Skeletal muscle satellite cell (primary cell): Measurements from ENCODE around the gene CSTPP1.

ENCODE experiments used
- H3K27me3 ChIP-seq: 2 replicates; pipeline ENCODE4 v1.7.0; 2013; ENCODE audit warnings: low read length; ENCODE audit not compliant: control insufficient read depth, insufficient read depth
- H3K36me3 ChIP-seq: 2 replicates; pipeline ENCODE4 v1.7.0; 2013; ENCODE audit warnings: mild to moderate bottlenecking, control low read depth, low read length; ENCODE audit not compliant: insufficient read depth
- H3K4me1 ChIP-seq: 2 replicates; pipeline ENCODE4 v1.7.0; 2013; ENCODE audit warnings: low read length; ENCODE audit not compliant: control insufficient read depth, insufficient read depth
- H3K4me2 ChIP-seq: 2 replicates; pipeline ENCODE4 v1.7.0; 2013; ENCODE audit warnings: mild to moderate bottlenecking, low read length
- H3K4me3 ChIP-seq: 2 replicates; pipeline ENCODE4 v1.7.0; 2013; ENCODE audit warnings: low read length
- H3K9ac ChIP-seq: 2 replicates; pipeline ENCODE4 v1.7.0; 2013; ENCODE audit warnings: mild to moderate bottlenecking, low read depth, low read length, moderate library complexity
- H3K9me3 ChIP-seq: replicated peaks from 2 replicates; pipeline ENCODE4 v1.7.0; 2013; ENCODE audit warnings: mild to moderate bottlenecking, control low read depth, low read length

The CSTPP1 gene

DNA sequence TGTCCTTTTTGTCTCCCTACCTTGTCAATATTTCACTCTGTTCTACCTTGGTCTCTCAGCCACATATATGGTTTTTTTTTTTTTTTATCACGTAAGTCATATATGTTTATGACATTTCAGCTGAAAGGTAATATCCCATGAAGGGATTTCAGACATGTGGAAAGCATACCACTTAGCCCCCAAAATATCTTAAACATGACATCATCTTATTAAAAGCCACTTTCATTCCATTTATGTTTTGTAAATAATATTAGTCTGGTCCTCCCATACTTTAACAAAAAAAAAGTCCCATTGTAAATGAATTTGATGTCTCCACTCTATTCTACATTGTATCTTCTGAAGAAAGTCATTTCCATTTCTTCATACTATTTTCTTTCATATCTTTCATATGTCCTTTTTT lies 85.4 kb downstream of the CSTPP1 start:
- H3K9me3 ChIP-seq: no peaks in the 10 kb centered on the region
- no peak overlapping the region for H3K4me2 ChIP-seq
- H3K27me3 ChIP-seq: no peaks in the 10 kb centered on the region
- H3K9ac ChIP-seq: no peak overlapping the region
- no peak overlapping the region for H3K4me3 ChIP-seq
- no peaks in the 10 kb centered on the region for H3K4me1 ChIP-seq
- no peaks in the 10 kb centered on the region for H3K36me3 ChIP-seq

DNA sequence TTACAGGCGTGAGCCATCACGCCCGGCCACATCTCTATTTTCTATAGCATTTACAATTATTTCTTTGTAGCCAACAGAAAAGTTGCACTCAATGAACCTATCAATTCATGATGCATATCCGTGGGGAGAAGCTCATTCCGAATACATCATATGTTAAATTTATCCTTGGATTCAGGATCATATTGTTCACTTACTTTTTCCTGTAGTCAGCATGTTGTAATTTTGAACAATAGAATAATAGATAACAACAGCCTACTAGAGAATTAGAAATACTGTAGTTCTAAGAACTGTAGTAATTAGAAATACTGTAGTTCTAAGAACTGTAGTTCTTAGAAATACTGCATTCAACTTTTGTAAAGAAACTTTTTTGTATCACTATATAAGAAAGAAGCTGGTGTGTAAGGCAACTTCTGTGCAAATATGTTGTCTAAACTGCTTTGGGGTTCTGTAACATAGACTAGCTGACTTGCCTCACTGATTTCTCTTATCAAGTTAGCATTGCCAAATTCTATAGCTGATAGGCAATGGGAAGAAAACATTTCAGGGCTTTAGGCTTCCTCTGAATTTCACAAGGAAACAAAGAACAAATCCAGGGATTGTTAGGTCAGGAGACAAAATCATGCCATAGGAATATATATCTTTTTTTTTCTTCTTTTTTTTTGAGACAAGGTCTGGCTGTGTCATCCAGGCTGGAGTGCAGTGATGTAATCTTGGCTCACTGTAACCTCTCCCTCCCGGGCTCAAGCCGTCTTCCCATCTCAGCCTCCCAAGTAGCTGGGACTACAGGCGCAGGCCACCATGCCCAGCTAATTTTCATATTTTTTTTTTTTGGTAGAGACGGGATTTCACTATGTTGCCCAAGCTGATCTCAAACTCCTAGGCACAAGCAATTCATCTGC lies 91.9 kb downstream of the CSTPP1 start:
- Histone ChIP-seq H3K9ac (no peak overlapping the region), H3K36me3 (no peaks in the 10 kb centered on the region), H3K9me3 (no peaks in the 10 kb centered on the region), H3K4me3 (no peak overlapping the region), H3K4me1 (no peaks in the 10 kb centered on the region), H3K27me3 (no peaks in the 10 kb centered on the region), H3K4me2 (no peak overlapping the region)

- Histone ChIP-seq H3K4me3 (no peak overlapping the region), H3K27me3 (no peaks in the 10 kb centered on the region), H3K36me3 (no peaks in the 10 kb centered on the region), H3K9me3 (no peaks in the 10 kb centered on the region), H3K4me2 (no peak overlapping the region), H3K4me1 (no peaks in the 10 kb centered on the region), H3K9ac (no peak overlapping the region)
Measured at GRCh38 chr11:47033439-47033838, 96.9 kb downstream of the CSTPP1 start.

GRCh38 chr11:47034091-47034490 lies 97.5 kb downstream of the CSTPP1 start:
- no peak overlapping the region for H3K4me2 ChIP-seq
- H3K4me3 ChIP-seq: no peak overlapping the region
- no peaks in the 10 kb centered on the region for H3K9me3 ChIP-seq
- H3K4me1 ChIP-seq: no peaks in the 10 kb centered on the region
- no peaks in the 10 kb centered on the region for H3K27me3 ChIP-seq
- no peak overlapping the region for H3K9ac ChIP-seq
- no peaks in the 10 kb centered on the region for H3K36me3 ChIP-seq

DNA sequence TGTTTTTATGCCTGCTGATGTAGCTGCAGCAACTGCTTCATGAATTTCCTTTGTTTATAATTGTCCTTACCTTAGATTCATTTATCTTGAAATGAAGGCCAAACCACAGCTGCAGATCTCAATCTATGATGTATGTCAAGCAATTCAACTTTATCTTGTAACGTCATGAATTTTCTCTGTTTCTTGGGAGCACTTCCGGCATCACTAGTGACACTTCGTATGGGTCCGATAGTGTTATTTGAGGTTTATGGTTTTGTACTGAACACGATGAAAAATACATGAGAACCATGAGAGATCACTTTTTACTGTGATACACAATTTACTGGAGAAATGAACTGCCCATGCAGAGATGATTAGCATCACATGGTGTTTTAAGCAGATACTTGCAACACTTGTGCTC lies 98.5 kb downstream of the CSTPP1 start:
- no peaks in the 10 kb centered on the region for H3K27me3 ChIP-seq
- H3K9ac ChIP-seq: no peak overlapping the region
- H3K4me3 ChIP-seq: no peak overlapping the region
- no peak overlapping the region for H3K4me2 ChIP-seq
- H3K36me3 ChIP-seq: no peaks in the 10 kb centered on the region
- no peaks in the 10 kb centered on the region for H3K9me3 ChIP-seq
- H3K4me1 ChIP-seq: no peaks in the 10 kb centered on the region

GRCh38 chr11:47044119-47044518 lies 107.6 kb downstream of the CSTPP1 start:
- Histone ChIP-seq H3K9me3 (no peaks in the 10 kb centered on the region), H3K4me1 (no peaks in the 10 kb centered on the region), H3K9ac (no peak overlapping the region), H3K27me3 (no peaks in the 10 kb centered on the region), H3K4me3 (no peak overlapping the region), H3K4me2 (no peak overlapping the region), H3K36me3 (no peaks in the 10 kb centered on the region)

GRCh38 chr11:47047972-47048371 lies 111.4 kb downstream of the CSTPP1 start:
- H3K4me1 ChIP-seq: no peaks in the 10 kb centered on the region
- no peaks in the 10 kb centered on the region for H3K36me3 ChIP-seq
- no peak overlapping the region for H3K4me3 ChIP-seq

GRCh38 chr11:47050284-47050683 lies 113.7 kb downstream of the CSTPP1 start:
- no peak overlapping the region for H3K4me3 ChIP-seq
- no peaks in the 10 kb centered on the region for H3K4me1 ChIP-seq
- H3K27me3 ChIP-seq: no peaks in the 10 kb centered on the region
- H3K36me3 ChIP-seq: no peaks in the 10 kb centered on the region
- no peak overlapping the region for H3K9ac ChIP-seq
- H3K4me2 ChIP-seq: no peak overlapping the region
- H3K9me3 ChIP-seq: no peaks in the 10 kb centered on the region

More at GRCh38 chr11:47047972-47048371, 111.4 kb downstream of the CSTPP1 start:
- H3K9ac ChIP-seq: no peak overlapping the region
- H3K9me3 ChIP-seq: no peaks in the 10 kb centered on the region
- no peak overlapping the region for H3K4me2 ChIP-seq
- H3K27me3 ChIP-seq: no peaks in the 10 kb centered on the region

DNA sequence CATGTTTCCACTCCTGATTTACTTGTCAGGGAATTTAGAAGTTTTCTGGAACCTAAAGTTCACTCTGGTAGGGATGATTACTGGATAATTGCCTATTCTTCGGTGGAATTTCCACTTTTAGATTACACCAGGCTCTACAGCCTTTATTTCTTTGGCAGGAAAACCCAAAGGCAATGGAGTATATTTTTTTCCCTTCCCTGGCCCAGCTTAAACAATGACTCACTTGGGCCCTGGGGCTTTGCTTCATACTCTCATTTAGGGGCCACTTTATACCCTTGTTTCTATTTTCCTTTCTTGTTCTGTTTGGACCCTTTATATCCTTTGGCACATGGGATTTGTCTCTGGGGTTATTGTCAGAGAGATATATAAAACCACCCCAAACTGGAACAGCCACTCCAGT lies 114.7 kb downstream of the CSTPP1 start:
- Histone ChIP-seq H3K4me3 (no peak overlapping the region), H3K27me3 (no peaks in the 10 kb centered on the region), H3K4me1 (peaks cover 3% of the 10 kb centered on the region), H3K36me3 (no peaks in the 10 kb centered on the region), H3K9ac (no peak overlapping the region), H3K9me3 (no peaks in the 10 kb centered on the region), H3K4me2 (no peak overlapping the region)

DNA sequence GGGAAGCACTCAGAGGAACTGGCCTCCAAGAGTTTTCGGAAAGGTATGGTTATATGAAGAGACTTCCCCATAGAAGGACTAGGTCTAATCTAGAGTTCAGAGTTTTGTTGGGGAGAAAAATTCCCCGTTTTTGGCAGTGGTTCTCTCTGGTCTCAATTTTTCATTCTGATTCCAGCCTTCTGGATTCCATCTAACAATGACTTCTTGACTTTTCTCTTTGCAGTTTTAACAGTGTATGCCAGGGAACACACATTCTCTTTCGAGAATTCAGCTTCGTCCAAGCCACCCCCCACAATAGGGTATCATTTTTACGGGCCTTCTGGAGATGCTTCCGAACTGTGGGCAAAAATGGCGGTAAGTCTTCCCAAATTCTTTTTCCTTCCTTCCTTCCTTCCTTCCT lies 115.6 kb downstream of the CSTPP1 start:
- H3K4me3 ChIP-seq: no peak overlapping the region
- H3K9ac ChIP-seq: no peak overlapping the region
- H3K4me1 ChIP-seq: peaks cover 5% of the 10 kb centered on the region
- no peaks in the 10 kb centered on the region for H3K27me3 ChIP-seq
- no peaks in the 10 kb centered on the region for H3K9me3 ChIP-seq
- H3K4me2 ChIP-seq: no peak overlapping the region
- H3K36me3 ChIP-seq: no peaks in the 10 kb centered on the region

DNA sequence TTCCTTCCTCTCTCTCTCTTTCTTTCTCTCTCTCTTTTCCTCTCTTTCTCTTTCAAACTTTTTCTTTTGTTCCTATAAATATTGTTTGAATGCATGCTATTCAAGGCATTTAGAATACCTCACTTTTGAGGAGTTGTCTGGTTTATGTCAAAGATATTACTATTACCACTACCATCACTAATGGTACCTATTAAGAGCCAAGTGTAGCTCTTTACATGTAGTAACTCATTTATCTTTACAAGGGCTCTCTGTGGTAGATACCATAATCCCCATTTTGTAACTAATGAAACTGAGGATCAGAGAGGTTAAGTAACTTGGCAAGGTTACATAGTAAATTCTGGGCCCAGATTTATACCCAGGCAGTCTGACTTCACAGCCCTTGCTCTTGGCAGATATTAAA lies 116.0 kb downstream of the CSTPP1 start:
- Histone ChIP-seq H3K9me3 (no peaks in the 10 kb centered on the region), H3K4me2 (no peak overlapping the region), H3K4me3 (no peak overlapping the region), H3K9ac (no peak overlapping the region), H3K36me3 (no peaks in the 10 kb centered on the region), H3K27me3 (no peaks in the 10 kb centered on the region), H3K4me1 (peaks cover 5% of the 10 kb centered on the region)

DNA sequence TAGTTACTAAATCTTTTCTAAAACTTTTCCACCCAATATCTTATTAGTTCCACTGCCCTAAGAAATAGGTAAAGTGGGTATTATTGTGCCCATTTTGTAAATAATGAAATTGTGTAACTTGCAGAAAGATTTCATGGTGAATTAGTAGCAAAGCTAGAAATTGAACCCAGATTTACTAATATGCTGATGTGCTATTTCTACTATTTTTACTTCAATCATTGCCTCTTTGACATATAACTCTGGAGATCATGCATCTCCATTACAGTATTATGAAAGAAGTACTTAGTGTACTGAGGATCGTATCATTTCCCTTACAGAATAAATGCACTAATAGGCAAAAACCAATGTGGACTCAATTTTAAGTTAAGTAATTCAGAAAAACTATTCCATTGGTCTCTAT lies 119.0 kb downstream of the CSTPP1 start:
- peaks cover 5% of the 10 kb centered on the region for H3K4me1 ChIP-seq
- H3K9me3 ChIP-seq: no peaks in the 10 kb centered on the region
- no peaks in the 10 kb centered on the region for H3K27me3 ChIP-seq
- no peaks in the 10 kb centered on the region for H3K36me3 ChIP-seq
- no peak overlapping the region for H3K4me2 ChIP-seq
- no peak overlapping the region for H3K4me3 ChIP-seq
- H3K9ac ChIP-seq: no peak overlapping the region
